ENCODE results near the gene CCNY.
"Not testable (repeated sequence)": the region's sequence is repeated elsewhere in the genome, so short reads cannot be mapped to it uniquely, and the experiment has no call there.

The CCNY gene

GRCh38 chr10:35415505-35415904, 79.2 kb downstream of the CCNY start:
- no peaks in the 10 kb centered on the region for H3K36me3 ChIP-seq
- H3K9me3 ChIP-seq (ENCODE audit: severe bottlenecking), result no peaks in the 10 kb centered on the region
- no peak overlapping the region for H3K4me3 ChIP-seq (ENCODE audit: low read depth, low read length)
- TF ChIP-seq, protein P1, sequence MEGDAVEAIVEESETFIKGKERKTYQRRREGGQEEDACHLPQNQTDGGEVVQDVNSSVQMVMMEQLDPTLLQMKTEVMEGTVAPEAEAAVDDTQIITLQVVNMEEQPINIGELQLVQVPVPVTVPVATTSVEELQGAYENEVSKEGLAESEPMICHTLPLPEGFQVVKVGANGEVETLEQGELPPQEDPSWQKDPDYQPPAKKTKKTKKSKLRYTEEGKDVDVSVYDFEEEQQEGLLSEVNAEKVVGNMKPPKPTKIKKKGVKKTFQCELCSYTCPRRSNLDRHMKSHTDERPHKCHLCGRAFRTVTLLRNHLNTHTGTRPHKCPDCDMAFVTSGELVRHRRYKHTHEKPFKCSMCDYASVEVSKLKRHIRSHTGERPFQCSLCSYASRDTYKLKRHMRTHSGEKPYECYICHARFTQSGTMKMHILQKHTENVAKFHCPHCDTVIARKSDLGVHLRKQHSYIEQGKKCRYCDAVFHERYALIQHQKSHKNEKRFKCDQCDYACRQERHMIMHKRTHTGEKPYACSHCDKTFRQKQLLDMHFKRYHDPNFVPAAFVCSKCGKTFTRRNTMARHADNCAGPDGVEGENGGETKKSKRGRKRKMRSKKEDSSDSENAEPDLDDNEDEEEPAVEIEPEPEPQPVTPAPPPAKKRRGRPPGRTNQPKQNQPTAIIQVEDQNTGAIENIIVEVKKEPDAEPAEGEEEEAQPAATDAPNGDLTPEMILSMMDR (IDR thresholded peaks at IDR 0.05; ENCODE audit: low read depth, low read length), result no peak
- H3K27me3 ChIP-seq (ENCODE audit: insufficient read depth, low read depth, severe bottlenecking), result no peaks in the 10 kb centered on the region
- no peak overlapping the region for H3K27ac ChIP-seq
- no peak for DNase-seq

DNA sequence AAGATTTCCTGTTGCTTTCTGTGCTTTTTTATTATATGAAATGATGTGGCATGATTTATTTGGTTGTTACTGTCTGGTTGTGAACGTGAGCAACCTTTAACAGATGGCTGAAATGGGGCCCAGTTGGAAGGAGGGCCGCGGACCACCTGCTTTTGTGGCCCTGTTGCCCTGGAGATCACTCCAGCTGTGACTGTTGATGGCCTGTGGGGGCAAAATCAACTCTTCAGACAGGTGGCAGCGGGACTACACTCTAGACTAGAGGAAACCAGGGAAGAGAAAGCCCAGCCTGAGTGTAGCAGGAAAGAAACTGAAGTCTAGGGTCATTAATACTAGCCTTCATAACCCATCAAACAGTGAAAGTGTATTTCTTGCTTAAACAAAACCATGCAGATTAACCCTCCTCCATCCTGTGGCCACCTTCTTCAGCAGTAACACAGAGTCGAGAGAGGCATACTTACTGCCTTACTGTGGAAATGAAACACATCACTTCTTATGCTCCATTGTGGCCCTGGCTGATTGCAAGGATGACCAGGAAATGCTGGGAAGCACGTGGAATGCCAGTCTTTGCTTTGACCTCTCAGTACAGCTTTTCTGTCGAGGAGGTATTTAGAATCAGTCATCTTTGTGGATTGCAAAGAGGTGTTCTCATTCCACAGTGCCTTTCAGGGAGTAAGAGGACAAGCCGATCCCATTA, 80.5 kb downstream of the CCNY start:
- TF ChIP-seq, protein P1 (IDR thresholded peaks at IDR 0.05; ENCODE audit: low read depth, low read length), result no peak
- no peak for DNase-seq
- H3K4me3 ChIP-seq (ENCODE audit: low read depth, low read length), result no peak overlapping the region
- H3K36me3 ChIP-seq, result no peaks in the 10 kb centered on the region
- H3K9me3 ChIP-seq (ENCODE audit: severe bottlenecking), result no peaks in the 10 kb centered on the region
- no peak overlapping the region for H3K27ac ChIP-seq
- H3K27me3 ChIP-seq (ENCODE audit: insufficient read depth, low read depth, severe bottlenecking), result no peaks in the 10 kb centered on the region

- no peak overlapping the region for H3K4me3 ChIP-seq (ENCODE audit: low read depth, low read length)
- H3K27me3 ChIP-seq (ENCODE audit: insufficient read depth, low read depth, severe bottlenecking), result no peaks in the 10 kb centered on the region
- no peak for DNase-seq
- no peaks in the 10 kb centered on the region for H3K9me3 ChIP-seq (ENCODE audit: severe bottlenecking)
- no peak overlapping the region for H3K27ac ChIP-seq
- TF ChIP-seq, protein P1 (IDR thresholded peaks at IDR 0.05; ENCODE audit: low read depth, low read length), result no peak
- no peaks in the 10 kb centered on the region for H3K36me3 ChIP-seq
These were observed 81.0 kb downstream of the CCNY start for GRCh38 chr10:35417313-35417625.

GRCh38 chr10:35417795-35418194, 81.5 kb downstream of the CCNY start:
- H3K27me3 ChIP-seq (ENCODE audit: insufficient read depth, low read depth, severe bottlenecking), result no peaks in the 10 kb centered on the region
- H3K27ac ChIP-seq, result no peak overlapping the region
- DNase-seq, result no peak
- no peaks in the 10 kb centered on the region for H3K36me3 ChIP-seq
- H3K4me3 ChIP-seq (ENCODE audit: low read depth, low read length), result no peak overlapping the region
- no peaks in the 10 kb centered on the region for H3K9me3 ChIP-seq (ENCODE audit: severe bottlenecking)
- TF ChIP-seq, protein P1 (IDR thresholded peaks at IDR 0.05; ENCODE audit: low read depth, low read length), result no peak

DNA sequence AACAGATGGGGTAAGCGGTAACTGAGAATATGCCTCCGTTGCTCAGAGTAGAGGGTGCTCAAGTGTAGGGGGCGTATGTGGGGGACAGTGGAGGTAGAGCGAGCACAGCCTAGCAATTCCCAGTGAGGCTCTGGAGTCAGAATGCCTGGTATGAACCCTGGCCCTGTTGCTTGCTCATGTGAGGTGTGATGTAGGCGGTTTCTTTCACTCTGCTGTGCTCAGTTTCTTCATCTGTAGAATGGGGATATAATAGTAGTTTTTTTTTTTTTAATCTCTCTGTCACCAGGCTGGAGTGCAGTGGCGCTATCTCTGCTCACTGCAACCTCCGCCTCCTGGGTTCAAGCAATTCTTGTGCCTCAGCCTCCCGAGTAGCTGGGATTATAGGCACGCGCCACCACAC, 82.3 kb downstream of the CCNY start:
- not testable (repeated sequence) for H3K4me3 ChIP-seq (ENCODE audit: low read depth, low read length); H3K9me3 ChIP-seq (ENCODE audit: severe bottlenecking); H3K27ac ChIP-seq; H3K27me3 ChIP-seq (ENCODE audit: insufficient read depth, low read depth, severe bottlenecking); H3K36me3 ChIP-seq; DNase-seq

DNA sequence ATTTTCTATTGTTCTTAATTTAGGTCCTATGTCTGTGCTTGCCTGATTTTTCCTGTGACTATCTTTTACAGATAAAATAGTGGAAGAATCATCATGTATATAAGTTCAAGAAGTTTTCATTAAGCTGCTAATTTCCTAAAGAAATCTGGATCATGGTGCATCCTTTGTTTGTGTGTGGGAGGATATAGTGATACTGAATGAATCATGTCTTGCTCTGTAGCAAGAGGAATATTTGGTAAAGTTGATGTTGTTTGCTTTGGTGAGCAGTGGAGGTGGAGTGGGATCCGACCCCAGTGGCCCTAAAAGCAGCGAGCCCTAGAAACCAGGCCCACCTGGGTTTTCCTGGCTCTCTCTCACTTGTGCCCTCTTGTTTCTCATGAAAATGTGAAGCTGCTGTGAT, 83.7 kb downstream of the CCNY start:
- Histone ChIP-seq H3K36me3 (no peaks in the 10 kb centered on the region), H3K27ac (no peak overlapping the region), H3K9me3 (ENCODE audit: severe bottlenecking) (no peaks in the 10 kb centered on the region), H3K4me3 (ENCODE audit: low read depth, low read length) (no peak overlapping the region), H3K27me3 (ENCODE audit: insufficient read depth, low read depth, severe bottlenecking) (no peaks in the 10 kb centered on the region)
- TF ChIP-seq, protein P1 (IDR thresholded peaks at IDR 0.05; ENCODE audit: low read depth, low read length), result no peak
- DNase-seq, result no peak
